GM19452 (cell line): ENCODE results near the gene PRKAG2.
"Not testable (repeated sequence)": the region's sequence is repeated elsewhere in the genome, so short reads cannot be mapped to it uniquely, and the experiment has no call there.

Source experiments
- ATAC-seq: cut with Tn5 transposase; IDR thresholded peaks from one replicate; pipeline ENCODE4 v1.9.1; 2021; ENCODE audit not compliant: unreplicated experiment

PRKAG2 gene

GRCh38 chr7:151876899-151877777, at the start of gene PRKAG2:
TSS of gene PRKAG2 (minus strand) at chr7:151877115. CDS start at chr7:151876620, 495 bp downstream.
- peak; percentile 71 for ATAC-seq

- no peak for ATAC-seq
Measured at GRCh38 chr7:151926336-151926712, 49.4 kb upstream of the PRKAG2 start.

GRCh38 chr7:151925446-151926335, 48.8 kb upstream of the PRKAG2 start:
- ATAC-seq: no peak

GRCh38 chr7:151924508-151924907, 47.6 kb upstream of the PRKAG2 start:
- ATAC-seq: no peak

GRCh38 chr7:151924001-151924400, 47.1 kb upstream of the PRKAG2 start:
- ATAC-seq: no peak

- no peak for ATAC-seq
Measured at GRCh38 chr7:151923097-151923876, 46.4 kb upstream of the PRKAG2 start.

GRCh38 chr7:151921451-151921850, 44.5 kb upstream of the PRKAG2 start:
- ATAC-seq: no peak

GRCh38 chr7:151920488-151920887, 43.6 kb upstream of the PRKAG2 start:
- ATAC-seq: no peak

GRCh38 chr7:151919595-151919994, 42.7 kb upstream of the PRKAG2 start:
- ATAC-seq: no peak

GRCh38 chr7:151918510-151918843, 41.6 kb upstream of the PRKAG2 start:
- ATAC-seq: no peak

- no peak for ATAC-seq
Measured at GRCh38 chr7:151917791-151918509, 41.0 kb upstream of the PRKAG2 start.

GRCh38 chr7:151914051-151914450, 37.1 kb upstream of the PRKAG2 start:
- ATAC-seq: no peak

GRCh38 chr7:151910655-151911054, 33.7 kb upstream of the PRKAG2 start:
- not testable (repeated sequence) for ATAC-seq

GRCh38 chr7:151907115-151907514, 30.2 kb upstream of the PRKAG2 start:
- ATAC-seq: not testable (repeated sequence)

GRCh38 chr7:151905766-151906165, 28.9 kb upstream of the PRKAG2 start:
- ATAC-seq: no peak

GRCh38 chr7:151905353-151905752, 28.4 kb upstream of the PRKAG2 start:
- no peak for ATAC-seq

- ATAC-seq: no peak
Measured at GRCh38 chr7:151904270-151904669, 27.4 kb upstream of the PRKAG2 start.

- ATAC-seq: no peak
Measured at GRCh38 chr7:151903249-151904032, 26.5 kb upstream of the PRKAG2 start.

GRCh38 chr7:151902311-151902710, 25.4 kb upstream of the PRKAG2 start:
- no peak for ATAC-seq

GRCh38 chr7:151901828-151902227, 24.9 kb upstream of the PRKAG2 start:
- ATAC-seq: no peak
